ENCODE measurements around the gene LRRC28.
"Not testable (repeated sequence)": the region's sequence is repeated elsewhere in the genome, so short reads cannot be mapped to it uniquely, and the experiment has no call there.

LRRC28 gene

GRCh38 chr15:99390667-99391066, 139.4 kb downstream of the LRRC28 start:
- TF ChIP-seq CTCF (IDR thresholded peaks at IDR 0.05; ENCODE audit: low read depth, low read length), result no peak
- DNase-seq (ENCODE audit: extremely low read depth, low read depth), result no peak

GRCh38 chr15:99393641-99394040, 142.4 kb downstream of the LRRC28 start:
- DNase-seq (ENCODE audit: extremely low read depth, low read depth), result no peak
- no peak for TF ChIP-seq CTCF (IDR thresholded peaks at IDR 0.05; ENCODE audit: low read depth, low read length)

- no peak for DNase-seq (ENCODE audit: extremely low read depth, low read depth)
- TF ChIP-seq CTCF (IDR thresholded peaks at IDR 0.05; ENCODE audit: low read depth, low read length), result no peak
Measured at GRCh38 chr15:99396375-99396774, 145.1 kb downstream of the LRRC28 start.

GRCh38 chr15:99399061-99399460, 147.8 kb downstream of the LRRC28 start:
- DNase-seq (ENCODE audit: extremely low read depth, low read depth), result no peak
- TF ChIP-seq CTCF (IDR thresholded peaks at IDR 0.05; ENCODE audit: low read depth, low read length), result no peak

GRCh38 chr15:99399618-99400017, 148.3 kb downstream of the LRRC28 start:
- TF ChIP-seq CTCF (IDR thresholded peaks at IDR 0.05; ENCODE audit: low read depth, low read length), result no peak
- no peak for DNase-seq (ENCODE audit: extremely low read depth, low read depth)

GRCh38 chr15:99401216-99401615, 149.9 kb downstream of the LRRC28 start:
- not testable (repeated sequence) for DNase-seq (ENCODE audit: extremely low read depth, low read depth)

GRCh38 chr15:99402014-99402729, 150.9 kb downstream of the LRRC28 start:
- peak; percentile 0; the same call in 1 of the 2 replicates for TF ChIP-seq CTCF (IDR thresholded peaks at IDR 0.05; ENCODE audit: low read depth, low read length)
- DNase-seq (ENCODE audit: extremely low read depth, low read depth), result no peak

GRCh38 chr15:99403597-99403996, 152.3 kb downstream of the LRRC28 start:
- DNase-seq (ENCODE audit: extremely low read depth, low read depth), result no peak
- TF ChIP-seq CTCF (IDR thresholded peaks at IDR 0.05; ENCODE audit: low read depth, low read length), result no peak

Measured in AG09319 (cell line).